GM21529 (cell line): ENCODE results near the gene GFRA4.
"Not testable (repeated sequence)": the region's sequence is repeated elsewhere in the genome, so short reads cannot be mapped to it uniquely, and the experiment has no call there.

Experiments used
- ATAC-seq: cut with Tn5 transposase; IDR thresholded peaks from one replicate; pipeline ENCODE4 v1.9.1; 2021; ENCODE audit not compliant: unreplicated experiment

The GFRA4 gene

GRCh38 chr20:3622406-3622805, 40.8 kb downstream of the GFRA4 start:
- ATAC-seq = no peak

DNA sequence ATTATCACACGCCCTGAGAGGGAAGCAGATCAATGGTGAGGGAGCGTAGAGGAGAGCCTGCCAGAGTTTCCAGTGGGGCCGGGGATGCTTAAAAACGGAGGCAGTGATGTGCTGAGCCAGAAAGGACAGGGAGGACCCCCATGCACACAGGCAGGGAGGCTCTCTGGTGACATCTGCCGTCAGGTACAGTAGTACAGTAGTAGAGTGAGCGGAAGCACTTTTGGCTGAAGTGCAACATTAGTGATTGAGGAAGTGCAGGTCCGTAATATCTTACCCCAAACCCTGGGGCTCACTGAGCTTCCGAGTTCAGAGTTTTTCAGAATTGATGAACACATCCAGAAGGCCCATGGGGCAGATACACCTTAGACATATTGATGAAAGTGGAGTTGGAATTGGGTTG, 42.1 kb downstream of the GFRA4 start:
- no peak for ATAC-seq

DNA sequence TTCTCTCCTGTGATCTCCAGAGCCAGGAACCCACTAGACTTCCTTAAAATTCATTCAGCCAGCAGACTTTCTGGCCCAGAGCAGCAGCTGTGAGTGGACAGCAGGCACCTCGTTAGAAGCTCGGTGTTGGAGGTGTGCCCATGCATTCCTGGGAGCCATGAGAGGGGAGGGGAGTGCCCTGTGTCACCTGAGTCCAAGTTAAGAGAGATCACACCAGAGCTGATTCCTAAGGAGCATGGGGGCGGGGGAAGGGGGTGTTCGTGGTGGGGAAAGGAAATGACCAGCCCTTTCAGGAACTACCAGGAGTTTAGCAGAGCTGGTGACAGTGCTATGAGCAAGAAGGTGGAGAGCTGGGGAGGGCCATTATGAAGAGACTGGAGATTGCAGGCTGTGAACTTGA, 46.9 kb downstream of the GFRA4 start:
- no peak for ATAC-seq

- not testable (repeated sequence) for ATAC-seq
These were observed 47.9 kb downstream of the GFRA4 start for GRCh38 chr20:3615171-3615840.

DNA sequence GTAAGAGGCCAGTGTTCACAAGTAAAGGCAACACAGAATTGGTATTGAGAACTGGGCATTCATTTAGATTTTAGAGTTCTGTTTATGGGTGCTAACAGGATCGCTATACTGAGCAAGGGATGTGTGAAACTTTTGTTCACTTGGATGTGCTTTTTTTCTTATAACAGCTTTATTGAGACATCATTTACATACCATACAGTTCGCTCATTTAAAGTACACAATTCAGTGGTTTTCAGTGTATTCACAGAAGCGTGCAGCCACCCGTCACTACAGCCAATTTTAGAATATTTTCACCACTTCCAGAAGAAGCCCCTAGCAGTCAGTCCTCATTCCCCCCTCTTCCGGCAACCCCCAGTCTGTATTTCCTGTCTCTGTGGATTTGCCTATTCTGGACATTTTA, 48.7 kb downstream of the GFRA4 start:
- no peak for ATAC-seq

DNA sequence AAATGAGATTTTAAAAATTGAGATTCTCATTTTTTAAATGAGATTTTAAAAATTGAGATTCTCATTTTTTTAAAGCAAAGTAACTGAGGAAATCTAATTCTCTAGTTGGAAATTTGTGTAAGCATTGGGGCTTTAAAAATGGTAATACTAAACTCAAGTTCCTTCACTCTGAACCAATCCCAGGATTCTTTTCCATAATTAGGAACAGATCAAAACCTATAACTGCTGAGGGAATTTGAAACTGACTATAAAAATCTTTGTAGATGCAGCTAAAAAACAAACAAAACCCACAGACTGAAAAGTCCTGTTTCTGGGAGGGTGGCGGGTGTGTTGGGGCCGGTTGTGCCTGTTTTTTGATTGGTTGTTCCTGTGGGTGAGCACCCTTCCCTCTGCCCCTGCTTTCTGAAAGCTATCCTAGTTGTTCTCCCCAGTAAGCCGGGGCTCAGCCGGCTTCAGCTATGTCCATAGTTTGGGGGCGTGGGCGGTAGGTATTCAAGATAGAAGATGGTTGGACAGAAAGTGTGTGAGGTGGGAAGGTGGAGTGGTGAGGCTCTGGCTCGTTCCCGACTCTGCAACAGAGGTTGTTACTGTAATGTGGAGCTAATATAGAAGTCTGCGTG, 49.3 kb downstream of the GFRA4 start:
- no peak for ATAC-seq

GRCh38 chr20:3612795-3613572, 50.2 kb downstream of the GFRA4 start:
- ATAC-seq = no peak

DNA sequence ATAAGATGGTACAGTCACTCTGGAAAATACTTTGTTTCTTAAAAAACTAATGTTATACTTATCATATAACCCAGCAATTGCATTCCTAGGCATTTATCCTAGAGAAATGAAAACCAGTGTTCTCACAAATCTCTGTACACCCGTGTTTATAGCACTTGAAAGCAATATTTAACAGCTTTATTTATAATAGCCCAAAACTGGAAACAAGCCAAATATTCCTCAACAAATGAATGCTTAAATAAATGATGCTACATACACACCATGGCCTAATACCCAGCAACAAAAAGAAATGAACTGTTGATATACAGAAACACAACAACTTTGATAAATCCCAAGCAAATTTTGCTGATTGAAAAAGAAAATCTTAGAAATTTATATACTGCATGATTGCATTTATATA, 51.3 kb downstream of the GFRA4 start:
- no peak for ATAC-seq
